ENCODE measurements around the gene ZAR1L.

The ZAR1L gene

GRCh38 chr13:32267836-32268439 is 47.2 kb downstream of the ZAR1L start:
- peak; percentile 41 to 79 for DNase-seq
- no peak overlapping the region for H4K8ac ChIP-seq (ENCODE audit: low read depth, low read length)
- no peak overlapping the region for H3K27ac ChIP-seq (ENCODE audit: low read depth, low read length)
- no peak overlapping the region for H3K4me3 ChIP-seq (ENCODE audit: low read depth, low read length)
- H3K14ac ChIP-seq (ENCODE audit: low read length): no peak overlapping the region
- H3K18ac ChIP-seq (ENCODE audit: low read length): no peak overlapping the region
- H2AK5ac ChIP-seq (ENCODE audit: low read length): no peak overlapping the region
- H3K36me3 ChIP-seq (ENCODE audit: control insufficient read depth in 1 of 2, insufficient read depth in 2 of 2, low read length in 2 of 2): no peaks in the 10 kb centered on the region
- H2BK120ac ChIP-seq (ENCODE audit: insufficient read depth, low read length, poor library complexity): no peak overlapping the region
- H3K79me1 ChIP-seq (ENCODE audit: low read length): no peaks in the 10 kb centered on the region
- no peak overlapping the region for H2BK5ac ChIP-seq (ENCODE audit: low read depth, low read length, poor library complexity)
- no peak overlapping the region for H3K9ac ChIP-seq (ENCODE audit: low read length)
- no peak overlapping the region for H3K23ac ChIP-seq (ENCODE audit: low read length)
- no peak overlapping the region for H2AFZ ChIP-seq (ENCODE audit: insufficient read depth, low read length, poor library complexity)
- no peak overlapping the region for H3K4ac ChIP-seq (ENCODE audit: low read depth, low read length)
- H4K12ac ChIP-seq (ENCODE audit: low read depth, low read length): no peak overlapping the region
- H2BK12ac ChIP-seq (ENCODE audit: low read length): no peak overlapping the region
- no peaks in the 10 kb centered on the region for H3K9me3 ChIP-seq (ENCODE audit: insufficient read depth, low read depth, low read length)
- H4K91ac ChIP-seq (ENCODE audit: low read depth, low read length): no peak overlapping the region
- no peaks in the 10 kb centered on the region for H3K4me1 ChIP-seq (ENCODE audit: control insufficient read depth in 1 of 2, insufficient read depth in 2 of 2, low read length in 2 of 2)
- no peaks in the 10 kb centered on the region for H3K79me2 ChIP-seq (ENCODE audit: control insufficient read depth, insufficient read depth, low read length, poor library complexity)
- WGBS (ENCODE audit: extremely low coverage, insufficient coverage, insufficient read length): no CpG with 5 or more reads among the region's 7 CpGs
- H3K27me3 ChIP-seq (ENCODE audit: insufficient read depth, low read length): no peaks in the 10 kb centered on the region
- H3K4me2 ChIP-seq (ENCODE audit: low read length): no peak overlapping the region

- DNase-seq: no peak
- Histone ChIP-seq H3K4me1 (ENCODE audit: control insufficient read depth in 1 of 2, insufficient read depth in 2 of 2, low read length in 2 of 2) (peaks cover 0 to 5% of the 10 kb centered on the region in 2 experiments), H3K14ac (ENCODE audit: low read length) (no peak overlapping the region), H3K79me1 (ENCODE audit: low read length) (no peaks in the 10 kb centered on the region), H3K18ac (ENCODE audit: low read length) (no peak overlapping the region), H3K36me3 (ENCODE audit: control insufficient read depth in 1 of 2, insufficient read depth in 2 of 2, low read length in 2 of 2) (no peaks in the 10 kb centered on the region), H2BK120ac (ENCODE audit: insufficient read depth, low read length, poor library complexity) (no peak overlapping the region), H3K27ac (ENCODE audit: low read depth, low read length) (no peak overlapping the region), H3K23ac (ENCODE audit: low read length) (no peak overlapping the region), H2BK5ac (ENCODE audit: low read depth, low read length, poor library complexity) (no peak overlapping the region), H3K9me3 (ENCODE audit: insufficient read depth, low read depth, low read length) (no peaks in the 10 kb centered on the region), H2AFZ (ENCODE audit: insufficient read depth, low read length, poor library complexity) (no peak overlapping the region), H3K4me2 (ENCODE audit: low read length) (no peak overlapping the region), H3K9ac (ENCODE audit: low read length) (no peak overlapping the region), H4K12ac (ENCODE audit: low read depth, low read length) (no peak overlapping the region), H4K91ac (ENCODE audit: low read depth, low read length) (no peak overlapping the region), H2AK5ac (ENCODE audit: low read length) (no peak overlapping the region), H3K27me3 (ENCODE audit: insufficient read depth, low read length) (no peaks in the 10 kb centered on the region), H3K79me2 (ENCODE audit: control insufficient read depth, insufficient read depth, low read length, poor library complexity) (no peaks in the 10 kb centered on the region), H4K8ac (ENCODE audit: low read depth, low read length) (no peak overlapping the region), H2BK12ac (ENCODE audit: low read length) (no peak overlapping the region), H3K4ac (ENCODE audit: low read depth, low read length) (no peak overlapping the region), H3K4me3 (ENCODE audit: low read depth, low read length) (no peak overlapping the region)
- no CpG with 5 or more reads among the region's 1 CpG for WGBS (ENCODE audit: extremely low coverage, insufficient coverage, insufficient read length)
Observed at GRCh38 chr13:32266130-32266529, 49.0 kb downstream of the ZAR1L start.

GRCh38 chr13:32265726-32266125 is 49.4 kb downstream of the ZAR1L start:
- H3K4me1 ChIP-seq (ENCODE audit: control insufficient read depth in 1 of 2, insufficient read depth in 2 of 2, low read length in 2 of 2): peaks cover 0 to 5% of the 10 kb centered on the region in 2 experiments
- H3K36me3 ChIP-seq (ENCODE audit: control insufficient read depth in 1 of 2, insufficient read depth in 2 of 2, low read length in 2 of 2): no peaks in the 10 kb centered on the region
- H3K4ac ChIP-seq (ENCODE audit: low read depth, low read length): no peak overlapping the region
- no peak overlapping the region for H3K23ac ChIP-seq (ENCODE audit: low read length)
- no peak overlapping the region for H2AK5ac ChIP-seq (ENCODE audit: low read length)
- H3K4me2 ChIP-seq (ENCODE audit: low read length): no peak overlapping the region
- no peak overlapping the region for H3K9ac ChIP-seq (ENCODE audit: low read length)
- no peak overlapping the region for H3K14ac ChIP-seq (ENCODE audit: low read length)
- no peaks in the 10 kb centered on the region for H3K79me2 ChIP-seq (ENCODE audit: control insufficient read depth, insufficient read depth, low read length, poor library complexity)
- no peak overlapping the region for H2AFZ ChIP-seq (ENCODE audit: insufficient read depth, low read length, poor library complexity)
- no peak for DNase-seq
- no peak overlapping the region for H3K27ac ChIP-seq (ENCODE audit: low read depth, low read length)
- H3K27me3 ChIP-seq (ENCODE audit: insufficient read depth, low read length): no peaks in the 10 kb centered on the region
- H3K4me3 ChIP-seq (ENCODE audit: low read depth, low read length): no peak overlapping the region
- H4K8ac ChIP-seq (ENCODE audit: low read depth, low read length): no peak overlapping the region
- no peaks in the 10 kb centered on the region for H3K79me1 ChIP-seq (ENCODE audit: low read length)
- no peak overlapping the region for H2BK120ac ChIP-seq (ENCODE audit: insufficient read depth, low read length, poor library complexity)
- no CpG with 5 or more reads among the region's 2 CpGs for WGBS (ENCODE audit: extremely low coverage, insufficient coverage, insufficient read length)
- no peak overlapping the region for H2BK12ac ChIP-seq (ENCODE audit: low read length)
- no peak overlapping the region for H4K12ac ChIP-seq (ENCODE audit: low read depth, low read length)
- no peak overlapping the region for H3K18ac ChIP-seq (ENCODE audit: low read length)
- no peak overlapping the region for H4K91ac ChIP-seq (ENCODE audit: low read depth, low read length)
- no peak overlapping the region for H2BK5ac ChIP-seq (ENCODE audit: low read depth, low read length, poor library complexity)
- H3K9me3 ChIP-seq (ENCODE audit: insufficient read depth, low read depth, low read length): no peaks in the 10 kb centered on the region

DNA sequence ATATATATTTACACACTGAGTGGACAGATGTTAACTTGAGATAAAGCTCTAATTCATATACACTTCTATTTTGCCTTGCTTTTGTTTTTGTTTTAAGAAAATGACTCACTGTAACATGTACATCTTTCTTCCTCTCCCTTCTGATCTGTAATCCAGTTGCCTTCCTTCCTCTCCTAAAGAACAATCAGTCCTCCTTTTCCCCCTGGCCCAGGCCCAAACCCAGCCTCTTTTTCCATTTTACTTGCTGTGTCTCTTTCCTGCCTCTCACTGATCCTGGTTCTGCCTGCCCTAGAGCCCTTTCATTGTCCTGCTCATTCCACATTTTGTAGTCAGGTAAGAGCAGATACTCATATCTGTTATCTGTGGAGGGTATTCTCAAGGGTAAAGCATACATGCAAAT is 50.8 kb downstream of the ZAR1L start:
- H3K9me3 ChIP-seq (ENCODE audit: insufficient read depth, low read depth, low read length): no peaks in the 10 kb centered on the region
- H4K8ac ChIP-seq (ENCODE audit: low read depth, low read length): no peak overlapping the region
- no peak overlapping the region for H3K4me3 ChIP-seq (ENCODE audit: low read depth, low read length)
- H3K23ac ChIP-seq (ENCODE audit: low read length): no peak overlapping the region
- no peak overlapping the region for H3K4ac ChIP-seq (ENCODE audit: low read depth, low read length)
- no peak overlapping the region for H3K18ac ChIP-seq (ENCODE audit: low read length)
- H2BK12ac ChIP-seq (ENCODE audit: low read length): no peak overlapping the region
- no peak overlapping the region for H3K9ac ChIP-seq (ENCODE audit: low read length)
- DNase-seq: no peak
- H3K36me3 ChIP-seq (ENCODE audit: control insufficient read depth in 1 of 2, insufficient read depth in 2 of 2, low read length in 2 of 2): no peaks in the 10 kb centered on the region
- no peak overlapping the region for H2BK5ac ChIP-seq (ENCODE audit: low read depth, low read length, poor library complexity)
- H3K14ac ChIP-seq (ENCODE audit: low read length): no peak overlapping the region
- H2AFZ ChIP-seq (ENCODE audit: insufficient read depth, low read length, poor library complexity): no peak overlapping the region
- H4K91ac ChIP-seq (ENCODE audit: low read depth, low read length): no peak overlapping the region
- H2AK5ac ChIP-seq (ENCODE audit: low read length): no peak overlapping the region
- H3K27ac ChIP-seq (ENCODE audit: low read depth, low read length): no peak overlapping the region
- H3K4me1 ChIP-seq (ENCODE audit: control insufficient read depth in 1 of 2, insufficient read depth in 2 of 2, low read length in 2 of 2): peaks cover 0 to 5% of the 10 kb centered on the region in 2 experiments
- no peak overlapping the region for H2BK120ac ChIP-seq (ENCODE audit: insufficient read depth, low read length, poor library complexity)
- H3K27me3 ChIP-seq (ENCODE audit: insufficient read depth, low read length): no peaks in the 10 kb centered on the region
- no peak overlapping the region for H4K12ac ChIP-seq (ENCODE audit: low read depth, low read length)
- H3K79me2 ChIP-seq (ENCODE audit: control insufficient read depth, insufficient read depth, low read length, poor library complexity): no peaks in the 10 kb centered on the region
- H3K4me2 ChIP-seq (ENCODE audit: low read length): no peak overlapping the region
- no peaks in the 10 kb centered on the region for H3K79me1 ChIP-seq (ENCODE audit: low read length)
